Measurements from ENCODE around the gene PIR.

PIR gene

GRCh38 chrX:15492469-15492868 lies 664 bp downstream of the PIR start:
- DNase-seq = peak in 1 of 56 donors; percentile 0

- no peak for DNase-seq
Measured at GRCh38 chrX:15483891-15484290, 9.2 kb downstream of the PIR start.

DNA sequence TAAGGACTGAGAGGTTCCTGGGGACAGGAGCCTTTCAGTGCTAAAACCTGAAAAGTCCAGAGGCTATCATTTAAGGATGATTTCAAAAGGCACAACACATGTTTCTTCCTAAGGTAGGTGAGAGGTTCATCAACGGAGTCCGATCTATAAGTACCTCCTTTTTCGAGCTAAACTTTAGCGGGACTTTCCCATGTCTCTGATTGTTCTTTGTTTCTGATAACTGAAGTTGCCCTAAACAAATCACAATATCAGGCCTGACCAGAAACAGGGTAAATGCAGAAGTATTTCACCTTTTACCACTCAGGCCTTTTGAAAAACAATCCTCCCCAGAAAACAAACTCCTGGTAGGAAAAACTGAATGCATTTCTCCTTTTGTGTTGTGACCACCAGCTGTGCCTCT lies 17.6 kb downstream of the PIR start:
- no peak for DNase-seq

- DNase-seq = no peak
Measured at GRCh38 chrX:15475021-15475420, 18.1 kb downstream of the PIR start.

DNA sequence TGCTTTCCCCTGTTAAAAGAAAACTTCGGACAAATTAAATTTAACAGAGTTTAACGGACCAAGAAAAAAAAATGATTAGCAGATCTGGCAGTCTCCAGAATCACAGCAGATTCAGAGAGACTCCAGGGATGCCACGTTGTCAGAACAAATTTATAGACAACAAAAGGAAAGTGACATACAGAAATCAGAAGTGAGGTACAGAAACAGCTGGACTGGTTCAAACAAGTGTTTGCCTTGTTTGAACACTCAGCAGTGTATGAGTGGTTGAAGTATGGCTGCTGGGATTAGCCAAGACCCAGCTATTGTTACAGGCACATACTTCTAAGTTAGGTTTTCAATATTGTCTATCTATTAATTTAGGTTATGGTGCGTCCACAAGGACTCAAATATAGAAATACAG lies 19.1 kb downstream of the PIR start:
- DNase-seq = no peak

- no peak for DNase-seq
Measured at GRCh38 chrX:15472531-15472930, 20.6 kb downstream of the PIR start.

- DNase-seq = peak in 42 of 56 donors; percentile 0 to 63 (median 17)
Measured at GRCh38 chrX:15471028-15471427, 22.1 kb downstream of the PIR start.

DNA sequence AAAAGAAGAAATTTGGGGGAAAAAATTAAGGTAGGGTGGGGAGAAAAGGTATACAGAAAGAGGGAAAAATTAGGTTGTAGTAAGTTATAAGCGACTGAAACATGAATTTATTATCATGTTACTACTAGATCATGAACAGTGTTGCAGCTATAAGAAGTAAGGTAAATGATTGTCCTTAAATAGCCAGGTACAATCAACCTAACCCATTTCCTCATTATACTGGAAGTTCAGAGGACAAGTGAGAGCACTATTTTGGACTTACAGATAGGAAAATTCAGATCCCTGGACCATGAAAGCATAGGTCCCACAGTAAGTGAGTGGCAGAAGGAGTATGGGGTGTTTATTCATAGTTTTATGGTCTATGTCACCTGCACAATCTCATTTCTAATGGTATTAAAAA lies 23.5 kb downstream of the PIR start:
- no peak for DNase-seq

- DNase-seq = peak in 9 of 56 donors; percentile 0 to 9 (median 1)
Measured at GRCh38 chrX:15468036-15468435, 25.1 kb downstream of the PIR start.

- DNase-seq = no peak
Measured at GRCh38 chrX:15465896-15466651, 27.1 kb downstream of the PIR start.

- DNase-seq = peak in 3 of 56 donors; percentile 0 to 1 (median 0)
Measured at GRCh38 chrX:15465347-15465746, 27.8 kb downstream of the PIR start.

GRCh38 chrX:15464704-15465103 lies 28.4 kb downstream of the PIR start:
- no peak for DNase-seq

DNA sequence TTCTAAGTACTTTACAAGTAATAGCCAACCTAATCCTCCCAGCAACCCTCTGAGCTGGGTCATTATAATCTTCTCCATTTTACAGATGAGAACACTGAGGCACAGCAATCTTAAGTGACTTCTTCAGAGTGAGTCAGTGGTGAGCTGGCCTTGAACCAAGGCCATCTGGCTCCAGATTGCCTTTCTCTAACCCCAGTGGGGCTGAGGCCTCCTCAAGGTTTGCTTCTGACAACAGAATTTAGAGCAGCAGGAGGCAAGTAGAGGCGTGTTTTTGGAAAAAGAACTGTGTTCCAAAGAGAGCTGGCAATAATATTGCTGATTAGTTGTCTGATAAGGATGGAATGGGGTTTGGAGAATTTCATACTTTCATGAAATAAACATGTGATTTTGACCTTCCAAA lies 41.2 kb downstream of the PIR start:
- no peak for DNase-seq

DNA sequence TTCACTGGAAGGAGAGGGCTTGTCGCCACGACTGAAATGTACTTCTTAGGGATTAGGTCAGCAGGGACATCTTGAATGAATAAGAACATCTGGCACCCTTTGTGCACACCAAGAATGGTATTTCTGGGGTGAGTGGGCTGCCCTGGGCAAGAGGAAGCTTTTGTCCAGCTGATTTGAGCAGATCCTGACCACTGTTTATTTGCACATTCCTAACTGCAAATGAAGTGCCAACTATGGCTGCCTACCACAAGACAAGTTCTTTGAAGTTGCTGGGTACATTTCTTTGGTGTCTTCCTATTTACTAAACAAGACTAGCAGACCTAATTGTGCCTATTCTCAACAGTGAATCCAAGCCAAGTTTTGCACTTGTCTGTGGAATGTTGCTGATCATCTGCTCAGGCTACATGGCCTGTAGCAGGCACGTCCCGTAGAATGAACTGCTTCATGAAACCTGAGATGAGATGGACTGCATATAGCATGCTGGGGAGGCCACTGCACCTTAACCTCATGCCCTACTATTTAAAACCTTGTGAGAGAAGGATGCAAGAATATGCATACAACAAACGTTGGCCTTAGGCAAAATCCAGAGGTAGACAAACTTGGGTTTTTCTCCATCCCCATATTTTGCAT lies 45.0 kb downstream of the PIR start:
- no peak for DNase-seq

DNA sequence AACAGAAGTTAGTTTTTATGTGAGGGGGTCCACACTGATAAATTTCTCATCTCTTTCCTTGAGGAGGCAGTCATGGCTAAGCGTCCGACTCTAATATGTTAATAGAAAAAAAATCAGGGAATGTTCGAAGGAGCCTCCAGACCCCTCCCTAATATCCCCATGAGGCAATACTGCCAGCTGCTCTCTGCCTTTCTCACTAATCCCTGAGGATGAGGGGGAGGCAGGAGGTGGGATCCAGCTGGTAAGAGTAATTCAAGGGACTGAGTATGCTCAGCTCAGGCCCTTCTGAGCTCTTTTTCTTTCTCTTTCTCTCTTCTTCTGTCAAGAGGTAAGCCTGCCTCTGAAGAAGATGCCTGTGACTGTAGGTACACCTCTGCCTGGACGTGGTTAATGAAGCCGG lies 51.7 kb downstream of the PIR start:
- no peak for DNase-seq

GRCh38 chrX:15438332-15438731 lies 54.8 kb downstream of the PIR start:
- no peak for DNase-seq

DNA sequence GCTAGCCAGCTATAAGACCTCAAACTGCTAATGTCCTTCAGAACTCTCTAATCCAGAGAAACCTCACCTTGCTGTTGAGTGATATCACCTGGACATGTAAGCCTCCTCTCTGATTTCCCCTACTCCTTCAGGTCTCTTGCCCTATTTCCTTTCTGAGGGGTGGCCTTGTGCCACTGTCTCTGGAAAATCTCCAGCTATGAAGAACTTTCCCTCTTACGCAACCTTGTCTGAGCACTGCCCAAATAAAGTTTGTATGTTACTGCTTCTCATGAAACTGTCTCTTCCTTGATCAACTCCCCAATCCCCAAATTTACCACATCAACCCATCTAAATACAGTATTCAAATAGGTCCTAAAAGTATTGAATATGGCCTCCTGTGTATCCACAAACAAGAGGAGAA lies 55.4 kb downstream of the PIR start:
- DNase-seq = no peak

DNA sequence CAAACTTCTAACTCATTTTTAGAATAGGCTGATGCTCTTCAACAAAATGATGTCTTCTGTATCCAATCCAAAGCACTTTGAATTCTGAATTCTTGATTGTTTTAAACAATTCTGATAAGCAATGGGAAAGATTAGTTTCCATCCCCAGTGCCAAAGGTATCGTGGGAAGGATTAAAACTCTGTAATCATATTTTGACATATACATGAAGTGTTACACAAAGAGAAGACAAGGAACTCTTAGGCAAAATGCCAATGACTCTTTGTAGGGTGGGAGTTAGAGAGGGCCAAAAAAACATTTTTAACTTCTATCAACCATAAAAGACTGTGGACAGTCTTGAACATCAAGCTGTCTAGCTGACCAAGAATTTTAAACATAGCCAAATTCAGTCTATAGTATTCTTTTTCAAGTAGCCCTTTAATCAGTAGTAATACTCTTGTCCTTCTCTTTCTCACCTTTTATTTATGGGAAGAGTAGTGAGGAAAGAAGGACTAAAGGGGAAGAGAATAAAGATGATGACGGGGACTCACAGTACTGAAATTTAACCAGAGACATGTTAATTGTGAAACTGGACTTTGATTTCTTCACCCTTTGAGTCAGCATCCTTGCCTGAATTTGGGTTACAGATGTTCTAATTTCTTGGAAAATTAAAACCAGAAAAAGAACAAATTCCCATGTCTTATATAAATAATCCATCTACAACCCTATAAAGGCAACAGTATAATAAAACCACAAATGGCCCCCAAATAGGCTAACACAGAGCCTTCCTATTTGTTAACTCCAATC lies 57.1 kb downstream of the PIR start:
- no peak for DNase-seq

GRCh38 chrX:15434205-15434604 lies 58.9 kb downstream of the PIR start:
- DNase-seq = no peak

DNA sequence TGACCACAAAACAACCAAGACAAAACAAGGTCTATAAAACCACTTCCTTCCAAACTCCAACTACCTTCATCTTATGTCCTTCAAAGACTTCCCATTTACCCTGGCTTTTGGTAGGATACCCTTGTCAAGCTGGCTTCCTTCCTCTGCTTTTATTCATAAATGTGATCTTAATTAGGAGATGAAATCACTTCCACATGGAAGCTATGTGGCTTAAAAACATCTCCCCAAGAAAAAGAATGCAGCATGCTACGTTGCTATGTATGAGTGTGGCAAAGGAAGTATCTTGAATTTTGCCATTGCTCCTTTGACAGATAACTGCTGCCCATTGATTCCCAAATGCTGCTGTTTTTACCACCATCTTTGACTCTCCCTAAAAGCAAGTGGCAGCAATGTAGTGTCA lies 62.5 kb downstream of the PIR start:
- no peak for DNase-seq

DNA sequence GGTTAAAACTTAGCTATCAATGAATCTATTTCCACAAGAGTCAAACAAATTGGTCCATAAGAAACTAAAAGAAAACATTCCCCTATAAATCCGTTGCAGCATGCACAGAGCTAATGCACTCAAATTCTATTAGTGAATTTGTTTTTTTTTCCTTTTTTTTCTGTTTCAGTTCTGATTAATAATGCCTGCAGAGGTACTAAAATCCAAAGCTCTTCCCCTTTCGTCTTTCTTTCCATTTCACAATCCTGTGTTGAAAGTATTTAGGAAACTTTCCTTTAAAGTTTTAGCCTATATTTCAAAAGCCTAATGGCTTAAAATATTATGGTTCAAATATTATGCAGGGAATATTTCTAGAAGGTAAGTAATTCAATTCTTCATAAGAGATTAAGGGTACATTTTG lies 63.1 kb downstream of the PIR start:
- no peak for DNase-seq

DNA sequence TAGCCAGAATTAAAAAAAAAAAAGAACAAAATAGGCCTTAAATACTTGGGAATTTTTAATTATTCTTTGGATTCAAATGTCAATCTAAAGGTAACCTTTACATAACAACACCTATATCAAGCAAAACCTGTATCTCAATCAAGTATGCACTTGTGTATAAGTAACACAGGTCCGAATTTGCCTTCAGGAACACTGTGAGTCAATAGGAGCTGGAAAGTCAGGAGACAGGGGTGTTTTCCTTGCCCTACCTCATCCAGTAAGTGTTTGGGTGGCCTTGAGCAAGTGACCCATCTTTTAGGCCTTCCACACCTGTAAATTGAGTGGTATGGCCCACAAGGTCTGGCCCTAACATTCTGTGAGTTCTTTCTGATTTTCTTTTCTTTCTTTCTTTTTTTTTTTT lies 68.1 kb downstream of the PIR start:
- DNase-seq = no peak

All from nucleus accumbens (tissue), 56 donors.